ENCODE measurements around the gene NDUFB4.
A peak's percentile ranks its signal among the peaks of the same experiment; 100 is the strongest.

The NDUFB4 gene

GRCh38 chr3:120596116-120596852 lies at the start of gene NDUFB4:
TSS of gene NDUFB4 (plus strand) at chr3:120596336. CDS start at chr3:120596360, 24 bp downstream.
- DNase-seq: peak; percentile 99 to 100

GRCh38 chr3:120550546-120550945 lies 45.6 kb upstream of the NDUFB4 start:
- DNase-seq: no peak

GRCh38 chr3:120552184-120553172 lies 43.7 kb upstream of the NDUFB4 start:
- no peak for DNase-seq

- peak in 1 of 2 experiments; percentile 70 for DNase-seq
Measured at GRCh38 chr3:120554812-120555606, 41.1 kb upstream of the NDUFB4 start.

DNA sequence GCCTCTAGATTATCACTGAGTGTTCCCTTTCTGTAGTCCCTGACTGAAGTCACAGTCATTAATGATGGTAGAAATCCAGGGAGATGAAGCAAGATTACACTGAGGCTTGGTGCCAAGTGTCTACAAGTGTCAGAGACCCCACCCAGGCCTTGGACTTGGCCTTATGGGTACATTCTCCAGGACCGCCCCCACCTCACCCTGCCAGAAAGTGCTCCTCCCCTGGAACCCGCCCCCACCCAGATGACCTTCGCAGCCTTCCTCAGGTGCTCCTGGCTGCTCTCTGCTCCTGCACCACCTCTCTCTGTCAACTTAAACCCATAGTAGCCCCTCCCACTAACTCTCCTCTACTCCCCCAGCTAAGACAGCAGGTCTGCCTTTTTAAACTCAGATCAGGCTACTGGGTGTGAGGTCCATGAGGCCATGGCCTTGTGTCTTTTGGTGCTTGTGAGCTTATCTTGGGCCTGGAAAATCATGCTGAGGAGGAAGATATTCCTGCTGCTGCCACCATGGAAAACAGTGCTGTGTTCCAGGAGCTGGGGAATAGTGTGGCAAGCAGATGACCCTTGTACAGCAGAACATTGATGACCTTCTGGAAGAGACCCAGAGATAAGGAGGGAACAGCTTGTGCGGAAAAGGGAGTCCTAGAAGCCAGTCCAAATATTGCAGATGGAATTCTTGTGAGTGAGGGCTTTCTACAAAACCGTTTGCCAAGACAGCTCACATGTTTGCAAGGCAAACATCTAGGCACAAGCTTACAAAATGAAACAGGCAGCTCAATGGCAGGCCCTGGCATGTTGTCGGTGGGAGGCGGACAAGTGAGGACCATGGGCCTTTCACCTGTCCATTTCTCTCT lies 40.3 kb upstream of the NDUFB4 start:
- DNase-seq: no peak

- no peak for DNase-seq
Measured at GRCh38 chr3:120557115-120557514, 39.0 kb upstream of the NDUFB4 start.

DNA sequence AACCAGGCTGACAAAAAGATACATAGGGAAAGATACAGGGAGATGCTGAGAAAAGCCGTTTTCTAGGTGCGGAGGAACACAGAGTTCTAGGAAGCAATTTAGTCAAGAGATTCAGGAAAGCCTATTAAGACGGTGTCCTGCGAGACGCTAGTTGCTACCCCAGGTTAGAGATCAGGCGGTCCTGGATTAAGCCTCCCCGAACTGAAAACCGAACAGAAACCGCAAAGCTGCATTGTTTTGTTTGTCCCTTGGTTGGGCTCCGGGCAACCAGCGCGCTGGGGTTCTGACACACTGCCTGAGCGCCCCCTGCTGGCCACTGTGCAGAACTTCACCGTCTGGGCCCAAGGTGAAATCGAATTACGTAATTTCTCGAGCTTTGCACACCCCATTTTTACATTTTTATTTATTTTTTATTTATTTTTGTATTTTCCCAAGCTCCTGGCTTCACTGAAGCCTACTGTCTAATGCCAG lies 37.3 kb upstream of the NDUFB4 start:
- DNase-seq: peak; percentile 90 to 94

DNA sequence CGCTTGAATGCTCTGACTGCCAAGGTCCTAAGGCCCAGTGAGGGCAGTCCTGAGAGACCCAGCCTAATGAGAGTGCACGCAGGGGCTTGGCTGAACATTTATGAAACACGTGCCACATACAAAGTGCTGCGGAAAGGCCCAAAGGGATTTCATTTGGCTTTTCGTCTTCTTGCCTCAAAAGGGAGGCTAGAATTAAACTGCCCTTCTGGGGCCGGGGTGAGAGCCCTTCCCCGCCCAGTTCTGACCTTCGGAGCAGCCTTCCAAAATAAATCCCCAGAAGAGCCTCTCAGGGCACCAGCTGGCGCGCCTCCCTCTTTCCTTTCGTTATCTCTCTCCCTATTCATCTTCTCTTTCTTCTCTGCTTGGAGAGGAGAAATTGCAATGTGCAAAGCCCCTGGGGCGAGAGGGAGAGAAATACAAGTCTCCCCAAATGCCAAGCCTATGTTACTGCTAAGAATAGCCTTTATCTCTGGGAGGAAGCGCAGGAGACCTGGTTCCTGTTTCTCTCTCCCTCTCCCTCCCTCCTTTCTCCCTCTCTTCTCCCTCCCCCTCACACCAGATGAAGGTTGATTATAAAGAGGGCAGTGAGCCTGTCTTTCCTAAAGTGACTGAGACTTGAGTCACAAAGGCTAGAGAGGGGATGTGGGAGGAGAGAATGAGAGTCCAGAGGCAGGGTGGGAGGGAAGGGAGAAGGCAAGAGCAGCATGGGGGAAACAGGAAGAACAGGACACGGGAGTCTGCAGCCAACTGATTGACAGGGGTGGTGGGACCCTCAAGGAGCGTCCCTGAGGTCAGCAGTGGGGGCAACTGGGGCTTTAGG lies 36.7 kb upstream of the NDUFB4 start:
- DNase-seq: peak; percentile 91 to 94

DNA sequence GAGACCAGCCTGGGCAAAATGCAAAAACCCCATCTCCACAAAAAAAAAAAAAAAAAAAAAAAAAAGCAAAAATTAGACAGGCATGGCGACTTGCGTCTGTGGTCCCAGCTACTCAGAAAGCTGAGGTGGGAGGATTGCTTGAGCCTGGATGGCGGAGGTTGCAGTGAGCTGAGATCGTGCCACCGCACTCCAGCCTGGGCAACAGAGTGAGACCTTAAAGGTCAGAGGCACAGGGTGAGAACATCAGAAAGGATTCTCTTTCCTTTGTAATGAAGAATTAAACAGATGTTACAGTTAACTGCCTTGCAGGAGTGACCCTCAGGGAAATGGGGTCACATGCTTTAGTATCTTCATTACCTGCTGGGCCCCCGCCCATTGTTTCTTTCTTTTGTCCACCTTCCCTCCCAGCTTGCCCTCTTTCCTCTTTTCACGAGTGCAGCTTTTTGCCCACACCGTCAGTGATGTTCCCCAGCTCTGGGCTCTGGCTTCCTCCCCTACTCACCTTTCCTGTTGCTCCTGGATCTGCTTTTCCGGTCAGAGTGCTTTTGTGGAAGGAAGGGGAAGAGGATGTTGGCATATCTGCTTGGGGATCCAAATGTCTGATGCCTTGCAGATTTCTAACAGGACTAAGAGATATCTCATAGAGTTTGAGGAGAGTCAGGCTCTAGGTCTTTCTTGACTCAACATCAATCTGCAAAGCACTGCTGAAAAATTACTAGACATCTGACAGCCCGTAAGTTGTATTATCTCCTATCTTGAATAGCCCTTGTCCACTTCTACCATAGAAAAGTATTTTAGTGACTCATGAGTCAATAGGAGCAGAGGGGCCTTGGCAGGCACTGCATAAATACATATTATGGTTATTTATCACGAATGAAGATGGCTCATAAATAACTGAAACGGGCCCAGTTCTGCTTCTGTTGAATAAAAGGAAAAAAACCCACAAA lies 35.6 kb upstream of the NDUFB4 start:
- DNase-seq: no peak

DNA sequence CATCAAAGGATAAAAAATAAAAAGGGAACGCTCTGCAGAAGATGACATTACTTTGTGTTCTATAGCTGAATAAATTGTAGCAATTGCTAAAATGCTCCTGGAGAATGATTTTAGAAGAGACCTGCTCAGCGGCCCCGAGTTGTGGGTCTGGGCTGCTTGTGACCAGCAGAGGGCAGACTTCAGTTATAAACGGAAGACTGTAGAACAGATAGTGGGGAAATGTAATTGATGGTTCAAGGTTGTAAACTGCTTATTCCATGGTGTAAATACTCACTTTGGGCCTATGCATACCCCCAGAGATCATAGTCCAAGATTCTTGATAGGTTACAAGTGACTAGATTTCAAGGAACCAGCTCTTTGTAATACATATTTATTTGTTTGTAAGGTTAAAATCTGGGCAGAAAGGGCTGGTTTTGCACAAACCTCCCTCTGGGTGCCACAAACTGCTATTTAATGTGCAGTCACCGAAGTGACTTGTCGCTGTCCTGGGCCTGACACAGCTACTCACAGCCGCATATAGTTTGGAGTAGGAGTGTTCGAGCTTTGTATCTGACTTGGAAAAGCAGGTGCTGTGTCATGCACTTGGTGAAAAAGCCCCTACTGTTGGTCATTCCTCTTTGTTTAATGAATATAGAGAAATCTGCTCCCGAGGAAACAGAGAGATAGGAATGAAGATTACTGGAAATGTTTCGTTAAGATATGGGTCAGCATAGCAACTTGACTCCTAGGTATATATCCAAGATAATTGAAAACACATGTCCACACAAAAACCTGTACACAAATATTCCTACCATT lies 34.7 kb upstream of the NDUFB4 start:
- DNase-seq: peak; percentile 55 to 72

GRCh38 chr3:120563356-120564022 lies 32.6 kb upstream of the NDUFB4 start:
- DNase-seq: no peak

DNA sequence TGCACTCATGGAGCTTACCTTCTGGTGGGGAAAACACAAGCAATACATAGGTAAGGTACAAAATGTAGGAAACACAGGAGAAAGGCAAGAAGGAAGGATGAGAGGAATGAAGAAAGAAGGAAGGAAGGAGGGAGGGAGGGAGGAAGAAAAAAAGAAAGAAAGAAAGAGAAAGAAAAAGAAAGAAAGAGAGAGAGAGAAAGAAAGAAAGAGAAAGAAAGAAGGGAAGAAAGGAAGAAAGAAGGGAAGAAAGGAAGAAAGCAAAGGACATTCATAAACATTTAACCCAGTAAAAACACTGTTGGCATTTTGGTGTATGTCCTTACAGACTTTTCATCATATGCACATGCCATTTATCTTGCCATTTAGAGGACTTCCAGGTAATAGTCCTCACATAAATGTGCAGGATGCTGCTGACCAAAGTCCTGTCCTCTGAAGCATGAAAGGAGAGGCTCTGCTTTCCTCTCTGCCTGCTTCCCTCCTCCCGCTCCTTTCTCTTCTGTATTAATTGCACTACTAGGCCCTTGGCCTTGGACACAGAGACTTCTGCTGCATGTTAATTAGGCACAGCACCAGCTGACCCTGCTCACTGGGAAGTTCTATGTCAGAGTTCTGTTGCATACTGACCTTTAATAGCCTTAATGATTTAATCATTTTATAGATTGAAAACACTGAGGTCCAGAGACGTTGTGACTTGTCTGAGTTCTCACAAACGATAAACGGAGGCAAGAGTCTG lies 29.7 kb upstream of the NDUFB4 start:
- no peak for DNase-seq

DNA sequence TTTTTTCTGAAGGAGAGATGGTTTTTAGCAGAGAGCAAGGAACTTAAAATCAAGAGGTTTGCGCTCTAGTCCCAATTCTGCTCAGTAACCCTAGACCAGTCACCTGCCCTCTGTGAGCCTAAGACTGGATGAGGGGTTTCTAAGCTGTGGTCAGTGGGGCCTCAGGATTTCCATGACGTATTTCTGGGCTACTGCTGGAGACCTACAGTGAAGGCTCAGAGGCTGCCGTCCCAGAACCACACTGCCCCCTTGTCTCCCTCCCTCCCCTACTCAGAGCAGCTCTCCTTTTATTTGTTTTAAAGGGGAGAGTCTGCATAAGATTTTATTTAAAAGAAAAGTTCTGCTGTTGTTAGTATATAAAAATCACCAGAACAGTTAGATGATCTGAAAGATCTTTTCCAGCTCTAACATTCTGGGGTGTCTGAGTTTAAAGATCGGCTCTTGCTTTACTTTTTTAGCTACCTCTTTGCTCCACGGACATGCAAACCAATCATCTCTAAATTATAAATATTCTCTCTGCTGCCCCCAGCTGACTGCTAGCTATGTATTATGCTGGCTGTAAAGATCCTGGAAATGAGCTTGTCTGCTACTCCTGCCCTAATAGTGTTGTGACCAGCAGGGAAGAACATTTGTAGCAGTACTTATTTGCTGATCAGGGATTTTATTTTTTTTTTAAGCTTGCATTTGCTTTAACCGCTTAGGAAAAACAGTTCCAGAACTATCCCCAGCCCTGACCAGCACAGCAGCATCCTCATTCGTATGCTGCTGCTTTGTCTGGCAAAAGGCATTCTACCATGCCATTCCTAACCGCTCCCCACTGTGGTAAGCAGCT lies 28.6 kb upstream of the NDUFB4 start:
- peak; percentile 67 to 74 for DNase-seq

- no peak for DNase-seq
Measured at GRCh38 chr3:120568202-120568531, 28.0 kb upstream of the NDUFB4 start.

DNA sequence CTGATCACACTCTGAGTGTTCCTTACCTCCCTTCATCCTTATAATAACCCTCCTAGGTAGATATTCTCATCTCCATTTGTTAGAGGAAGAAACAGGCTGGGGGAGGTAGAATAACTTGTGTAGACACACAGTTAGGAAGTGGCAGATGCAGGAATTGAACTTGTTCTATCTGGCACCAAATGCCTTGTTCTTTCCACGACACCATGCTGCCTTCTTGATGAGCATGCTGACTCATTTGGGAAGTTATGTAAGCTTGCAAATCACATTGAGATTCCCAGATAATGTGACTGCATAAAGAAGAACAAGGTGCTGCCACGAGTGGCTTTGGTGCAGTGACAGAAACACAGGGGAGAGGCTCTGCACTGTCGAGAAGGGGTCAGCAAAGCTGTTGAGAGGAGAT lies 27.5 kb upstream of the NDUFB4 start:
- DNase-seq: no peak

- DNase-seq: no peak
Measured at GRCh38 chr3:120569222-120570057, 26.7 kb upstream of the NDUFB4 start.

All from NCI-H524 (cell line).